Activated naive CD4-positive, alpha-beta T cell treated with anti-CD3 and anti-CD28 coated beads for 36 hours (primary cell): ENCODE results near the gene KRT84. TPM values are rescaled to one million over a fixed set of nuclear protein-coding genes. Genes with fewer than 3 reads are reported as not detected.

Source experiments
- CTCF ChIA-PET: fragments of 350-600 bp; sonication (Branson Sonifier 250); formaldehyde crosslinking; loops from one replicate; lab custom pipeline; 2021; ENCODE audit warnings: antibody characterized with exemption; lab: Charles Lee
- DNase-seq: peaks from one replicate; pipeline ENCODE4 v3.0.0-alpha.2; 2020
- H3K27ac Mint-ChIP-seq: one replicate; pipeline ENCODE4 v1.8.0; 2021; ENCODE audit warnings: mild to moderate bottlenecking, mixed read lengths
- H3K27me3 Mint-ChIP-seq: one replicate; pipeline ENCODE4 v1.8.0; 2021; ENCODE audit warnings: low read depth, mixed read lengths
- H3K36me3 Mint-ChIP-seq: one replicate; pipeline ENCODE4 v1.8.0; 2021; ENCODE audit warnings: low read depth, mixed read lengths
- H3K4me1 Mint-ChIP-seq: one replicate; pipeline ENCODE4 v1.8.0; 2021; ENCODE audit warnings: low read depth, mixed read lengths
- H3K4me3 Mint-ChIP-seq: one replicate; pipeline ENCODE4 v1.8.0; 2021; ENCODE audit warnings: mild to moderate bottlenecking, moderate library complexity, mixed read lengths
- H3K9me3 Mint-ChIP-seq: one replicate; pipeline ENCODE4 v1.8.0; 2021; ENCODE audit warnings: mixed read lengths
- intact Hi-C: fragments of 100-400 bp; cut with micrococcal nuclease; formaldehyde crosslinking; loops from one replicate; pipeline ENCODE4 v1.15.1; 2023
- total RNA-seq, 2 experiments: library from RNA; stranded (reverse); gene quantifications; one replicate each; pipeline ENCODE4 v1.2.3, GENCODE V29; 2021

The KRT84 gene, protein sequence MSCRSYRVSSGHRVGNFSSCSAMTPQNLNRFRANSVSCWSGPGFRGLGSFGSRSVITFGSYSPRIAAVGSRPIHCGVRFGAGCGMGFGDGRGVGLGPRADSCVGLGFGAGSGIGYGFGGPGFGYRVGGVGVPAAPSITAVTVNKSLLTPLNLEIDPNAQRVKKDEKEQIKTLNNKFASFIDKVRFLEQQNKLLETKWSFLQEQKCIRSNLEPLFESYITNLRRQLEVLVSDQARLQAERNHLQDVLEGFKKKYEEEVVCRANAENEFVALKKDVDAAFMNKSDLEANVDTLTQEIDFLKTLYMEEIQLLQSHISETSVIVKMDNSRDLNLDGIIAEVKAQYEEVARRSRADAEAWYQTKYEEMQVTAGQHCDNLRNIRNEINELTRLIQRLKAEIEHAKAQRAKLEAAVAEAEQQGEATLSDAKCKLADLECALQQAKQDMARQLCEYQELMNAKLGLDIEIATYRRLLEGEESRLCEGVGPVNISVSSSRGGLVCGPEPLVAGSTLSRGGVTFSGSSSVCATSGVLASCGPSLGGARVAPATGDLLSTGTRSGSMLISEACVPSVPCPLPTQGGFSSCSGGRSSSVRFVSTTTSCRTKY
- not detected for total RNA-seq

DNA sequence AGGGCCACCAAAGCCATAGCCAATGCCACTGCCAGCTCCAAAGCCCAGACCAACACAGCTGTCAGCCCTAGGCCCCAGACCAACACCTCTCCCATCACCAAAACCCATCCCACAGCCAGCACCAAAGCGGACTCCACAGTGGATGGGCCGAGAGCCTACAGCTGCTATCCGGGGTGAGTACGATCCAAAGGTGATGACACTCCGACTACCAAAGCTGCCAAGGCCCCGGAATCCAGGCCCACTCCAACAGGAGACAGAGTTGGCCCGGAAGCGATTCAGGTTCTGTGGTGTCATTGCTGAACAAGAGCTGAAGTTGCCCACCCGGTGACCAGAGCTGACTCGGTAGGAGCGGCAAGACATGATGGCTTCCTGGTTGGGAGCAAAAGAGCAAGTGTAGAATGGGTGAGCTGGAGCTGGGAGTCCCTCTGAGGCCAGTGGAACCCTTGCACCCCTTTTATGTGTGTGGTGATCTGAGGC, at the start of gene KRT84:
Gene KRT84, minus strand, starts transcription at position 427 of the 477 bp plus-strand sequence. Its CDS starts 67 bp downstream, at position 360.
- H3K36me3 Mint-ChIP-seq = no peaks in the 10 kb centered on the region
- H3K27ac Mint-ChIP-seq = no peak within 1 kb of the TSS
- intact Hi-C loops = no loop called here
- no peaks in the 10 kb centered on the region for H3K27me3 Mint-ChIP-seq
- peaks cover 6% of the 10 kb centered on the region for H3K4me1 Mint-ChIP-seq
- H3K9me3 Mint-ChIP-seq = no peaks in the 10 kb centered on the region
- no peak within 1 kb of the TSS for H3K4me3 Mint-ChIP-seq
- DNase-seq = no peak
- CTCF ChIA-PET = interaction anchor here (1.0 to 1.1 kb wide), 3 partner anchors 10 to 494 kb away, joined by 3 to 6 read pairs (median 6); no protein-coding TSS in a partner anchor

DNA sequence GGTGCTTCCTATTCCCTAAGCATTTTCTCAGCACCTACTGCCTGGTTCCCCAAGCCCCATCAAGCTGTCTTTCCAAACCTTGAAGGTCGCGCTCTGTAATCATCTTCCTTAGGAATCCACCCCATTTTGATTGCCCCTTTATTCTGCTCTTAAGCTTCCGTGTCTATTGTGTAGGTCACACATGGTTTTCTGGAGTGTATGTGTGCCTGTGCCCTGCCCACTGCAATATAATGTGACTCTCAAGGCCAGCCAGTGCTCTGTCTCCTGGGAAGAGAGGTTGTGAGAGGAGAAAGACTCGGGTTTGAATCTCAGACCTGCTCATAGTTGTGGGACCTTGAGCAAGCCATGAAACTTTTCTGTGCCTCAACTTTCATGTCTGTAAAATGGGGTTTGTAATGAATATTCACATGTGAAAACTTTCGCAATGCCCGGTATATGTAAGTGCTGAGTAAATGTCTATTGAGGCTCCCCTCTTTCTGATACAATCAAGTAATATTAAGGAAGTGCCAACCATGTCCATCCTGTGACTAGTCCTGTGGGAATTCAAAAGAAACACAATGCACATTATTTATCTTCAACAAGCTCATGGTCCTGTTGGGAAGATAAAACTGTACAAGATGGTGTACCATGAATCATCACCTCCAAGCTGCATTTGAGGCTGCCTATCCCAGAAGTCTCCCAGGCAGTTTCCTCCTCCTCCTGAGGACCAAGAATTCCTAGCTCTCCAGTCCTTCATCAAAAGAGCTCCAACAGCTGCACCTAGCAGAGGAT, 49.5 kb upstream of the KRT84 start:
- H3K27ac Mint-ChIP-seq = no peak overlapping the region
- peaks cover 7% of the 10 kb centered on the region for H3K27me3 Mint-ChIP-seq
- no peak for DNase-seq
- no peaks in the 10 kb centered on the region for H3K36me3 Mint-ChIP-seq
- CTCF ChIA-PET = no interaction called here
- H3K4me1 Mint-ChIP-seq = no peaks in the 10 kb centered on the region
- no peaks in the 10 kb centered on the region for H3K9me3 Mint-ChIP-seq
- no peak overlapping the region for H3K4me3 Mint-ChIP-seq
- intact Hi-C loops = no loop called here

DNA sequence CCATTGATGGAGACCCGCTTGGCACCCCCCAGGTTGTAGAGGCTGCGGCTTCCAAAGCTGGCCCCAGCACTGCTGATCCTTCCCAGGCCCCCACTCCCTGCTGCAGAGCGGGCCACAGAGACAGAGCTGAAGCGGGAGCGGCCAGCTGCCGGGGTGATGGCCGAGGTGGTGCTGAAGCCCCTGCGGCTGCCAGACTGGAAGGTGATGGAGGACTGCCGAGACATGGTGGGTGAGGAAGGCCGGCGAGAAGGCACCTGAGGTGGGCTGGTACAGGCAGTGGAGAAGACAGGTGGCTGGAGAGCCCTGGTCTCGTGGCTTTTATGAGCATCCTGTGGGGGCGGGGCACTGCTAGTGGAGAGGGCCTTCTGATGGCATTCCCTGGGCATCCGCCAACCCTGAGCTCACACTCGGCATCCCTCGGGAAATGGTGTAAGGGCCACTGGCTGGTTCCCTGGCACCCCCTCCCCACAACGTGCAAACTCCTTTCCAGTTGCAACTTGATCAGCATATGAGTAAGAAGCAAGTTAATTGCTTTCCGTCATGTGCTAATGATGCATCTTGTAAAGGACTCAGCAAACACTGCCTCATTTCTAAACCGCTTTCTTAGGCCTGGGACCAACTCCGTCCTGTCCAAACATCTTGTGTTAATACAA, 48.8 kb upstream of the KRT84 start, which contains the start of gene KRT75:
Gene KRT75, minus strand, starts transcription at position 291 of the 653 bp plus-strand sequence. Its CDS starts 67 bp downstream, at position 224.
- no peak for DNase-seq
- intact Hi-C loops = no loop called here
- no peak within 1 kb of the TSS for H3K4me3 Mint-ChIP-seq
- H3K9me3 Mint-ChIP-seq = no peaks in the 10 kb centered on the region
- CTCF ChIA-PET = no interaction called here
- no peak within 1 kb of the TSS for H3K27ac Mint-ChIP-seq
- no peaks in the 10 kb centered on the region for H3K4me1 Mint-ChIP-seq
- peaks cover 9% of the 10 kb centered on the region for H3K27me3 Mint-ChIP-seq
- H3K36me3 Mint-ChIP-seq = no peaks in the 10 kb centered on the region

DNA sequence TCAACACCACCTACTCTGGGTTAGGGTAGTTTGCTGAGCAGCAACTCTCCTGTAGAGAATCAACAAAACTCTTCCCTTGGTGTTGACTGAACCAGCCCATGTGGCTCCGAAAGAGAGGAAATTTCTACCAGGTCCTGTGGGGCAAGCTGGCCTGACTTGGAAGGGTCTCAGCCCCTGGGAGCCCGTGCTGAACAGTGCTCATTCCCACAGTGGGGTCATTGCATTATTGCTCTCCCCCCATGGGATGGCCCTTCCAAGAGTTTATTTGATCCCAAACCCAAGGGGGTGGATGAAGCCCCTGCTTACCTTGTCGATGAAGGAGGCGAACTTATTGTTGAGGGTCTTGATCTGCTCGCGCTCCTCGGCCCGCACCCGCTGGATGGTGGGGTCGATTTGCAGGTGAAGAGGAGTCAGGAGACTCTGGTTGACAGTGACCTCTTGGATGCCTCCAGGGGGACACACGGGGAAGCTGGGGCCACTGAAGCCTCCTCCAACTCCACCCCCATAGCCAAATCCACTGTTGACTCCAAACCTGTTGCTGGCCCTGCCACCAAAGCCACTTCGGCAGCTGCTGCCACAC, 48.1 kb upstream of the KRT84 start:
- CTCF ChIA-PET = no interaction called here
- no peak overlapping the region for H3K4me3 Mint-ChIP-seq
- DNase-seq = no peak
- no peaks in the 10 kb centered on the region for H3K9me3 Mint-ChIP-seq
- H3K27me3 Mint-ChIP-seq = peaks cover 9% of the 10 kb centered on the region
- no peaks in the 10 kb centered on the region for H3K36me3 Mint-ChIP-seq
- no peaks in the 10 kb centered on the region for H3K4me1 Mint-ChIP-seq
- intact Hi-C loops = no loop called here
- H3K27ac Mint-ChIP-seq = no peak overlapping the region

DNA sequence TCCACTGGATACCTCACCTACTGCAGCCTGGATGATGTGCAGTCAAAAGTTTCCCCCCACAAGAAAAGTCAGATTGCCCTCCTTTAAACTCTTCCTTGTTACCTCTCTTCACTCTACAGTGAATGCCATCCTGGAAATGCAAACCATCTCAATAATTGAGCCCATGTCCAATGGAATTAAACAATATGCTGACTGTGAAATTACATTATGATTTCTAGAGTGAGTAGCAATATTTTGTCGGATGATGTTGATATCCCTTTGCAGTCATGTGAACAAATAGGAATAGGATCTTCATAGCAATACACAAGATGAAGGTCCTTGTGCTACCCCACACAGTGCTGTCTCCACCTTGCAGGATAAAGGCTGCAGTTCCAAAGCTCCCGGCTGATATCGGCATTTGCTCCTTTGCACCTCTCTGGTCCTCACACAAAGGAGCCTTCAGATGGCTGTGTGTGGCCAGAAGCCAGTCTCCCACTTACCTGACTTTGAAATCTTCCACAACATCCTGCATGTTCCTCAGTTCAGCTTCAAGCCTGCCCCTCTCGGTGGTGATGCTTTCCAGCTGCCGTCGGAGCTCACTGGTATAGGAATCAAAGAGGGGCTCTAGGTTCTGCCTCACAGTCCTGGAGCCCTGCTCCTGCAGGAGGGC, 47.2 kb upstream of the KRT84 start:
- H3K27me3 Mint-ChIP-seq = peaks cover 11% of the 10 kb centered on the region
- H3K9me3 Mint-ChIP-seq = no peaks in the 10 kb centered on the region
- DNase-seq = no peak
- no peaks in the 10 kb centered on the region for H3K36me3 Mint-ChIP-seq
- intact Hi-C loops = no loop called here
- no peaks in the 10 kb centered on the region for H3K4me1 Mint-ChIP-seq
- CTCF ChIA-PET = no interaction called here
- H3K4me3 Mint-ChIP-seq = no peak overlapping the region
- H3K27ac Mint-ChIP-seq = no peak overlapping the region

DNA sequence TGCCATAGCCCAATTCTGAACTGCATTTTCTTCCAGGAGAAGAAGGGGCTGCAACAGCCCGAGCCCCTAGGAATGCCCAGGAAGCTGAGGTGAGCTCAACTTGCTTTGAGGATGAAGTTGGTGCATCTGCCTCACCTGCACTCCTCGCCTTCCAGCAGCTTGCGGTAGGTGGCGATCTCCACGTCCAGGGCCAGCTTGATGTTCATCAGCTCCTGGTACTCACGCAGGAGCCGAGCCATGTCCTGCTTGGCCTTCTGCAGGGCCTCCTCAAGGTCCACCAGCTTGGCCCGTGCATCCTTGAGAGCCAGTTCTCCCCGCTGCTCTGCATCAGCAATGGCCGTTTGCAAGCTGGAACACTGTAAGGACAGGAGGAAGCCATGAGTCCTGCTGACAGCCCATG, 42.7 kb upstream of the KRT84 start:
- CTCF ChIA-PET = interaction anchor here (0.9 to 1.0 kb wide), 2 partner anchors 19 to 54 kb away, joined by 3 read pairs; no protein-coding TSS in a partner anchor
- Mint-ChIP-seq H3K4me1 (no peaks in the 10 kb centered on the region), H3K27me3 (peaks cover 10% of the 10 kb centered on the region), H3K4me3 (no peak overlapping the region), H3K36me3 (no peaks in the 10 kb centered on the region), H3K27ac (no peak overlapping the region), H3K9me3 (no peaks in the 10 kb centered on the region)
- no peak for DNase-seq
- intact Hi-C loops = no loop called here

DNA sequence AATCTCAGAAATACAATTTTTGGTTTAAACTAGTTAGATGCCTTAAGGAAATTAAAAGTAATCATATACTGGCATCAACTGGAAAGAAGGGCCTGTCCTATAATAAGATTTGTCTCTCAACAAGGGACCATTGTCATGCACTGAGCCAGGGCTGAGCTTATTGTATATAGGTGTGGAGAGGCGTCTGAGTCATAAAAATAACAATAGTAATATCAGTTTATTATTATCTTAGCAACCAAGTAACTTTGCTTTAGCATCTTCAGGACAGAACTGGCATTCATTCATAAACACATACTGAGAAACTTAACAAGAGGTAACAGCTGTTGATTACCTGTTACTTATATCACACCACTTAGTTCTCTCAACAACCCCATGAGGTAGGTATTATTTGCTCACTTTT, 41.6 kb upstream of the KRT84 start:
- H3K27ac Mint-ChIP-seq = no peak overlapping the region
- CTCF ChIA-PET = interaction anchor here (0.6 to 1.0 kb wide), 2 partner anchors 53 to 441 kb away, joined by 3 read pairs; no protein-coding TSS in a partner anchor
- H3K4me3 Mint-ChIP-seq = no peak overlapping the region
- H3K27me3 Mint-ChIP-seq = peaks cover 10% of the 10 kb centered on the region
- no peak for DNase-seq
- intact Hi-C loops = no loop called here
- H3K36me3 Mint-ChIP-seq = no peaks in the 10 kb centered on the region
- no peaks in the 10 kb centered on the region for H3K9me3 Mint-ChIP-seq
- H3K4me1 Mint-ChIP-seq = no peaks in the 10 kb centered on the region

DNA sequence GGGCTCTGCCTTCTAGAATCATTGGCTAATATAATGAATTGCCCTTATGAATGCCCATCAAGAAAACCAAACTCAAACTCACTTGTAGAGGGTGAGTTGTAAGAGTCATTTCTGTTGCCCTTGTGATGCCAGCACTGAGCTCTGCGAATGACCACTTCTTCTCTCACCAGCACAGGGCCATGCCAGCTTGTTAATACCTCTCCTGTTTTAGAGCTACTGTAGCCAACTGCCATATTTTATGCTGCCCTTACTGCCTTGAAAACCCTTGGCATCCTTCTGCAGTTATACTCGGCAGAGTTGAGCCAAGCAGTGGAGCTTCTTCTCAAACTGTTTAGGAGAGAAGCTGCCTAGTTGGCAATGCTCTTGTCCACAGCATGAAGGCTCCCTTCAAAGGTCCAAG, 40.6 kb upstream of the KRT84 start:
- no peak overlapping the region for H3K4me3 Mint-ChIP-seq
- H3K27ac Mint-ChIP-seq = no peak overlapping the region

DNA sequence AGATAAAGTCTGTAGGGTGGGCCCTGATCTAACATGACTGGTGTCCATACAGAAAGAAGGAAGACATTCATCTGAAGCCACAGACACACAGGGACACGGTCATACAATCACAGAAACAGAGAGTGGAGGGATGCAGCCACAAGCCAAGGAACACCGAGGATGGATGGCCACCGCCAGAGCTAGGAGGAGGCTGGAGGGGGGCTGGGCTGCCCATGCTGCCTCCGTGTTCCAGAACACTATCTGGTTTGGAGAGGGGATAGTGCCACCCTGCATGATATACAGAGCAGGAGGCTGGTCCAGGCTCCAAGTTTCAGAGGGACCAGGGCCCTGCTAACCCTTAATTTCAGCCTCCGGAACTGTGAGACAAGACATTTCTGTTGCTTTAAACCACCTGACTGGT, 40.0 kb upstream of the KRT84 start:
- intact Hi-C loops = no loop called here
- Mint-ChIP-seq H3K9me3 (no peaks in the 10 kb centered on the region), H3K27me3 (peaks cover 4% of the 10 kb centered on the region), H3K4me1 (no peaks in the 10 kb centered on the region), H3K4me3 (no peak overlapping the region), H3K27ac (no peak overlapping the region), H3K36me3 (no peaks in the 10 kb centered on the region)
- CTCF ChIA-PET = interaction anchor here (0.8 kb wide), 1 partner anchor 49 kb away, joined by 3 read pairs; the partner anchor contains the start of gene KRT6C
- DNase-seq = no peak

More for the DNA sequence above, 40.6 kb upstream of the KRT84 start:
- CTCF ChIA-PET = interaction anchor here (0.8 kb wide), 1 partner anchor 48 kb away, joined by 3 read pairs; the partner anchor contains the start of gene KRT6C
- Mint-ChIP-seq H3K36me3 (no peaks in the 10 kb centered on the region), H3K27me3 (peaks cover 6% of the 10 kb centered on the region), H3K4me1 (no peaks in the 10 kb centered on the region), H3K9me3 (no peaks in the 10 kb centered on the region)
- DNase-seq = no peak
- intact Hi-C loops = no loop called here

DNA sequence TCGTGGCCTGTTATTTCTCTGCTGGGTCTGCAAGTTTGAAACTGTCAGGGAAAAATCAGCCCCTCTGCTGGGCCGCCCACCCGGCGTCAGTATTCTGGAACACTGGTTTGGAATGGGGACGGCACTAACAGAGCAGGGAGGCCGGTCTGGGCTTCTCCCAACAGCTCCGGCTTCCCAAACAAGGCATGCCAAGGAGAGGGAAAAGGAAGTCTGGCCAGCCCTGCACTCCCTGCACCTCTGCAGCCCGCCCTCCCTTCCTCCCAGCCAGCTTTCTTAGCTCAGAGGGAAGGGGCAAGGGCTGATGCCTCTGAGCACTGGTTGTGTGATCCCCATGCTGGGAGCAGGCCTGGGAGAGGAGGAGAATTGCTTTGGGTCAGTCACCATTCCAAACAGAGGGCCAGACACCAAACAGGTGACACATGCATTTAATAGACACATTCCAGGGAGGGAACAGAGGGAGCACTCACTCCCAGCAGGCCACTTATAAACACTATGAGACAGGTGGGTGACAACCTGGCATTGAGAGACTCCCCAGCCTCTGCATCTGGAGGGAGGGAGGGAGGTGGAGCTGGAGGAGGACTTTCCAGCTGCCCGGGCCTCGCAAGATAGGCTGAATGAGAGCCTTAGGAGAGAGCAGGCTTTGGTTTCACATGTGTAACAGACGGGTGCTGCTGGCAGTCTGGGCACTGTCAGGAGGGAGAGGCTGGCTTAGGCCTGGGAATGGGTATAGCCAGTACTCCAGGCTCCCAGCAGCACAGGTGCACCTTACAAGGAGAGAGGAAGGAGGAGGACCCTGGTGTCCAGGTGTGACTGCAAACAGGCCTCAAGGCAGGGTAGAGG, 38.4 kb upstream of the KRT84 start:
- H3K36me3 Mint-ChIP-seq = no peaks in the 10 kb centered on the region
- CTCF ChIA-PET = interaction anchor here (0.6 kb wide), 1 partner anchor 62 kb away, joined by 3 read pairs; no protein-coding TSS in a partner anchor
- DNase-seq = no peak
- no peaks in the 10 kb centered on the region for H3K4me1 Mint-ChIP-seq
- H3K27me3 Mint-ChIP-seq = peaks cover 2% of the 10 kb centered on the region
- no peak overlapping the region for H3K27ac Mint-ChIP-seq
- intact Hi-C loops = no loop called here
- H3K4me3 Mint-ChIP-seq = no peak overlapping the region
- no peaks in the 10 kb centered on the region for H3K9me3 Mint-ChIP-seq
